GM12864 (cell line): ENCODE measurements around the gene ATP23.

Experiments
- DNase-seq: peaks from one replicate; pipeline ENCODE4 v3.0.0-alpha.2; 2011; ENCODE audit warnings: low read depth
- H3K4me3 ChIP-seq: 2 replicates; pipeline ENCODE4 v1.5.1; 2011; ENCODE audit warnings: mild to moderate bottlenecking, low read depth, low read length, control low read depth
- CTCF ChIP-seq: IDR thresholded peaks from 2 replicates; pipeline ENCODE4 v1.5.1; 2011; ENCODE audit warnings: low read depth, mild to moderate bottlenecking, moderate library complexity, low read length, control low read depth, inconsistent platforms; ENCODE audit errors: missing control alignments

Gene ATP23

DNA sequence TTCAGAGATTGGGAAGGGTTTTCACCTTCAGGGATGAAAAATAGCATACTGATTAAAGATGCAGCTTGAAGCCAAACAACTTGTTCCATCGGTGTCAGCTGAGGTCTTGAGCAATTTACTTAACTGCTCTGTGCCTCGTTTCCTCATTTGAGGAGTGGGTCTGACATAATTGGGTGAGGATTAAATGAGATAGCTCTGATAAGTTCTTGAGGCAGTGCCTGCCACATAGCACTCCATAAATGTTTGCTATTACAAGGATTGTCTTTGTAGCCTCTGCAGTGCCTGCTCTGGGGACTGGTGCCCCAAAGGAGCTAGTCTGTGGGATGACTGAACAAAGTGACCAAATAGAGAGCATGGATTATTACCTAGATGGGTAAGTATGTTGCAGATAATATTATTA lies 50.6 kb downstream of the ATP23 start:
- no peak for DNase-seq
- no peak for TF ChIP-seq CTCF
- H3K4me3 ChIP-seq: no peak overlapping the region

- no peak for DNase-seq
These were observed 51.7 kb downstream of the ATP23 start for GRCh38 chr12:57993030-57993429.

GRCh38 chr12:57993834-57994233 lies 52.5 kb downstream of the ATP23 start:
- no peak overlapping the region for H3K4me3 ChIP-seq
- TF ChIP-seq CTCF: no peak
- no peak for DNase-seq

More at GRCh38 chr12:57993030-57993429, 51.7 kb downstream of the ATP23 start:
- H3K4me3 ChIP-seq: no peak overlapping the region
- no peak for TF ChIP-seq CTCF

- DNase-seq: no peak
- H3K4me3 ChIP-seq: no peak overlapping the region
- no peak for TF ChIP-seq CTCF
These were observed 55.2 kb downstream of the ATP23 start for GRCh38 chr12:57996520-57996919.

- no peak for DNase-seq
- H3K4me3 ChIP-seq: no peak overlapping the region
- no peak for TF ChIP-seq CTCF
These were observed 56.9 kb downstream of the ATP23 start for GRCh38 chr12:57998251-57998650.

DNA sequence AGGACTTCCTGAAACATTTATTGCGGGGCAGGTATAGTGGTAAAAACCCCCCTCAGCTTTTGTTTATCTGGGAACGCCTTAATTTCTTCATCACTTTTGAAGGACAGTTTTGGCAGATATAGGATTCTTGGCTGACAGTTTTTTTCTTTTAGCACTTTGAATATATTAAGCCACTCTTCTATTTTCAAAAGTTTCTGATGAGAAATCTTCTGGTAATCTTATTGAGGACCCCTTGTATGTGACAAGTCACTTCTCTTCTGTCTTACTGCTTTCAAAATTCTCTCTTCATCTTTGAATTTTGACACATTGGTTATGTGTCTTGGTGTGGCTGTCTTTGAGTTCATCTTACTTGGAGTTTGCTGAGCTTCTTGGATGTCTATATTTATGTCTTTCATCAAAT lies 59.1 kb downstream of the ATP23 start:
- no peak overlapping the region for H3K4me3 ChIP-seq
- DNase-seq: no peak
- TF ChIP-seq CTCF: no peak

DNA sequence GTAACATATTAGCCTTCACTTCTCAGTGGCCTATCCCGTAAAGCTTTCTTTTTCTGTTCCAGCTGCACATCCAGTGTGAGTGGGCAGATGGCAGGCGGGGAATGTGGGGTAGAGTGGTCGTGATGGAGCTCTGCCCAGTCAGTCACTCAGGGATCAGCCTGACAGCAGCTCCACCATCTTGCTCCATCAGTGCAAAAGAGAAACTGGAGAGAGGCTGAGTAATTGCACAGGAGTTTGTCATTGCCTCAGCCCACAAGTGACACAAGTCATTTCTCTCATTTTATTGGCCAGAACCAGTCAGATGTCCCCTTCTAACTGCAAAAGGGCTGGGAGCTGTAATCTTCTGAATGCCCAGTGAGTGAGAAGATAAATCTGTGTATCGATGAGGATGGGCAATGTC lies 66.5 kb downstream of the ATP23 start:
- H3K4me3 ChIP-seq: no peak overlapping the region
- no peak for TF ChIP-seq CTCF
- DNase-seq: no peak
